ENCODE measurements around the gene SLC25A2. TPM values are rescaled to one million over a fixed set of nuclear protein-coding genes. Genes with fewer than 3 reads are reported as not detected.
"Not testable (repeated sequence)": the region's sequence is repeated elsewhere in the genome, so short reads cannot be mapped to it uniquely, and the experiment has no call there.

SLC25A2 gene
- not detected in 2 replicates for total RNA-seq (2014; rRNA removed; shearing (Covaris generic); ENCODE audit: low replicate concordance)

- in situ Hi-C loops (cut with HindIII; ENCODE audit: low pct_unique_long_range_greater_than_20kb, low sequenced_read_pairs), result no loop called here
These were observed at the start of gene SLC25A2 for GRCh38 chr5:141303756-141304155. Gene SLC25A2 (minus strand): TSS chr5:141304049. CDS start chr5:141303865, 184 bp downstream.

GRCh38 chr5:141351591-141351990 lies 47.7 kb upstream of the SLC25A2 start:
- in situ Hi-C loops (cut with HindIII; ENCODE audit: low pct_unique_long_range_greater_than_20kb, low sequenced_read_pairs), result no loop called here
- DNase-seq (ENCODE audit: low read depth), result no peak

More at GRCh38 chr5:141303756-141304155, at the start of gene SLC25A2:
- DNase-seq (ENCODE audit: low read depth), result no peak

GRCh38 chr5:141349917-141350619 lies 46.2 kb upstream of the SLC25A2 start, which contains the start of gene PCDHGB1:
Gene PCDHGB1 (plus strand): TSS chr5:141350099. CDS start chr5:141350261, 162 bp downstream.
- no peak for DNase-seq (ENCODE audit: low read depth)

GRCh38 chr5:141346017-141346416 lies 42.2 kb upstream of the SLC25A2 start:
- DNase-seq (ENCODE audit: low read depth); in situ Hi-C loops (cut with HindIII; ENCODE audit: low pct_unique_long_range_greater_than_20kb, low sequenced_read_pairs): not testable (repeated sequence)

More at GRCh38 chr5:141349917-141350619, 46.2 kb upstream of the SLC25A2 start, which contains the start of gene PCDHGB1:
- in situ Hi-C loops (cut with HindIII; ENCODE audit: low pct_unique_long_range_greater_than_20kb, low sequenced_read_pairs), result no loop called here

GRCh38 chr5:141345327-141345726 lies 41.5 kb upstream of the SLC25A2 start:
- in situ Hi-C loops (cut with HindIII; ENCODE audit: low pct_unique_long_range_greater_than_20kb, low sequenced_read_pairs), result no loop called here
- DNase-seq (ENCODE audit: low read depth), result no peak

- in situ Hi-C loops (cut with HindIII; ENCODE audit: low pct_unique_long_range_greater_than_20kb, low sequenced_read_pairs), result no loop called here
- DNase-seq (ENCODE audit: low read depth), result no peak
These were observed 40.2 kb upstream of the SLC25A2 start for GRCh38 chr5:141343953-141344463.

- in situ Hi-C loops (cut with HindIII; ENCODE audit: low pct_unique_long_range_greater_than_20kb, low sequenced_read_pairs), result no loop called here
- DNase-seq (ENCODE audit: low read depth), result no peak
These were observed 39.5 kb upstream of the SLC25A2 start, which contains the start of gene PCDHGA3 for GRCh38 chr5:141343242-141343952. Gene PCDHGA3 (plus strand): TSS chr5:141343829. CDS start chr5:141344034, 205 bp downstream.

GRCh38 chr5:141342773-141343172 lies 38.9 kb upstream of the SLC25A2 start:
- in situ Hi-C loops (cut with HindIII; ENCODE audit: low pct_unique_long_range_greater_than_20kb, low sequenced_read_pairs), result no loop called here
- no peak for DNase-seq (ENCODE audit: low read depth)

- DNase-seq (ENCODE audit: low read depth); in situ Hi-C loops (cut with HindIII; ENCODE audit: low pct_unique_long_range_greater_than_20kb, low sequenced_read_pairs): not testable (repeated sequence)
These were observed 37.0 kb upstream of the SLC25A2 start for GRCh38 chr5:141340781-141341354.

GRCh38 chr5:141338538-141339306 lies 34.9 kb upstream of the SLC25A2 start, which contains the start of gene PCDHGA2:
Gene PCDHGA2 (plus strand): TSS chr5:141338760.
- DNase-seq (ENCODE audit: low read depth), result no peak
- in situ Hi-C loops (cut with HindIII; ENCODE audit: low pct_unique_long_range_greater_than_20kb, low sequenced_read_pairs), result no loop called here

GRCh38 chr5:141332571-141332970 lies 28.7 kb upstream of the SLC25A2 start:
- in situ Hi-C loops (cut with HindIII; ENCODE audit: low pct_unique_long_range_greater_than_20kb, low sequenced_read_pairs); DNase-seq (ENCODE audit: low read depth): not testable (repeated sequence)

- no peak for DNase-seq (ENCODE audit: low read depth)
- in situ Hi-C loops (cut with HindIII; ENCODE audit: low pct_unique_long_range_greater_than_20kb, low sequenced_read_pairs), result no loop called here
These were observed 26.6 kb upstream of the SLC25A2 start, which contains the start of gene PCDHGA1 for GRCh38 chr5:141330299-141331080. Gene PCDHGA1 (plus strand): TSS chr5:141330514.

- no peak for DNase-seq (ENCODE audit: low read depth)
- in situ Hi-C loops (cut with HindIII; ENCODE audit: low pct_unique_long_range_greater_than_20kb, low sequenced_read_pairs), result no loop called here
These were observed 24.4 kb upstream of the SLC25A2 start for GRCh38 chr5:141328231-141328630.

GRCh38 chr5:141326088-141326854 lies 22.4 kb upstream of the SLC25A2 start:
- in situ Hi-C loops (cut with HindIII; ENCODE audit: low pct_unique_long_range_greater_than_20kb, low sequenced_read_pairs), result no loop called here
- no peak for DNase-seq (ENCODE audit: low read depth)

GRCh38 chr5:141322261-141322660 lies 18.4 kb upstream of the SLC25A2 start:
- no peak for DNase-seq (ENCODE audit: low read depth)
- in situ Hi-C loops (cut with HindIII; ENCODE audit: low pct_unique_long_range_greater_than_20kb, low sequenced_read_pairs), result no loop called here
